ENCODE results near the gene TMEM217.
A peak's percentile ranks its signal among the peaks of the same experiment; 100 is the strongest.

TMEM217 gene

DNA sequence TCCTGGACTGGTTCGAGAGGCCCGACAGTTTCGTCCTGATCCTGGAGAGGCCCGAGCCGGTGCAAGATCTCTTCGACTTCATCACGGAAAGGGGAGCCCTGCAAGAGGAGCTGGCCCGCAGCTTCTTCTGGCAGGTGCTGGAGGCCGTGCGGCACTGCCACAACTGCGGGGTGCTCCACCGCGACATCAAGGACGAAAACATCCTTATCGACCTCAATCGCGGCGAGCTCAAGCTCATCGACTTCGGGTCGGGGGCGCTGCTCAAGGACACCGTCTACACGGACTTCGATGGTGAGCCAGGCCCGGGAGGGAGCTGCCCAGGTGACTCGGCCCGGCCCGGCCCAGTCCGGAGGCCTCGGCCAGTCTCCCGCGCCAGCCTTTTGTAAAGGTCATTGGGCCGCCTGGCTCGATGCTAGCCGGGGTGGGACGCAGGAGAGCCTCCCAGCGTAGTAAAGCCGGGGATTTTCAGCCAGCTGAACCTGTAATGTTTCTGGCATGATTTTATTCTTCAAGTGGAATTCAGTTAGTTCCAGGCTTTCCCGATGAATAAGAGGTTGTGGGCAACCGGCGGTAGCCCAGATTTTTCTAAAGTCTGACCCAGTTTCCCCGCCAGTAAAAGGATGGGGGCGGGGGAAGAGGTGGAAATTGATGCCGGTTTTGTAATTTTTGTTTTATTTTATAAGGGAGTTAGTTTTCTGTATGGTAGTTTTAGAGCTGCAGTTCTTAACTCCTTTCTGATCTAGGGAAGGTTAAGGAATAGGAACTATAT, 86.6 kb downstream of the TMEM217 start:
- peak overlapping the region; percentile 64 for H3K4me3 ChIP-seq (ENCODE audit: low read depth, low read length)
- TF ChIP-seq, protein P1, sequence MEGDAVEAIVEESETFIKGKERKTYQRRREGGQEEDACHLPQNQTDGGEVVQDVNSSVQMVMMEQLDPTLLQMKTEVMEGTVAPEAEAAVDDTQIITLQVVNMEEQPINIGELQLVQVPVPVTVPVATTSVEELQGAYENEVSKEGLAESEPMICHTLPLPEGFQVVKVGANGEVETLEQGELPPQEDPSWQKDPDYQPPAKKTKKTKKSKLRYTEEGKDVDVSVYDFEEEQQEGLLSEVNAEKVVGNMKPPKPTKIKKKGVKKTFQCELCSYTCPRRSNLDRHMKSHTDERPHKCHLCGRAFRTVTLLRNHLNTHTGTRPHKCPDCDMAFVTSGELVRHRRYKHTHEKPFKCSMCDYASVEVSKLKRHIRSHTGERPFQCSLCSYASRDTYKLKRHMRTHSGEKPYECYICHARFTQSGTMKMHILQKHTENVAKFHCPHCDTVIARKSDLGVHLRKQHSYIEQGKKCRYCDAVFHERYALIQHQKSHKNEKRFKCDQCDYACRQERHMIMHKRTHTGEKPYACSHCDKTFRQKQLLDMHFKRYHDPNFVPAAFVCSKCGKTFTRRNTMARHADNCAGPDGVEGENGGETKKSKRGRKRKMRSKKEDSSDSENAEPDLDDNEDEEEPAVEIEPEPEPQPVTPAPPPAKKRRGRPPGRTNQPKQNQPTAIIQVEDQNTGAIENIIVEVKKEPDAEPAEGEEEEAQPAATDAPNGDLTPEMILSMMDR (IDR thresholded peaks at IDR 0.05; ENCODE audit: low read depth, low read length): no peak
- in situ Hi-C loops (cut with HindIII; ENCODE audit: low sequenced_read_pairs): no loop called here
- DNase-seq (ENCODE audit: low read depth, low spot score): peak; percentile 71

DNA sequence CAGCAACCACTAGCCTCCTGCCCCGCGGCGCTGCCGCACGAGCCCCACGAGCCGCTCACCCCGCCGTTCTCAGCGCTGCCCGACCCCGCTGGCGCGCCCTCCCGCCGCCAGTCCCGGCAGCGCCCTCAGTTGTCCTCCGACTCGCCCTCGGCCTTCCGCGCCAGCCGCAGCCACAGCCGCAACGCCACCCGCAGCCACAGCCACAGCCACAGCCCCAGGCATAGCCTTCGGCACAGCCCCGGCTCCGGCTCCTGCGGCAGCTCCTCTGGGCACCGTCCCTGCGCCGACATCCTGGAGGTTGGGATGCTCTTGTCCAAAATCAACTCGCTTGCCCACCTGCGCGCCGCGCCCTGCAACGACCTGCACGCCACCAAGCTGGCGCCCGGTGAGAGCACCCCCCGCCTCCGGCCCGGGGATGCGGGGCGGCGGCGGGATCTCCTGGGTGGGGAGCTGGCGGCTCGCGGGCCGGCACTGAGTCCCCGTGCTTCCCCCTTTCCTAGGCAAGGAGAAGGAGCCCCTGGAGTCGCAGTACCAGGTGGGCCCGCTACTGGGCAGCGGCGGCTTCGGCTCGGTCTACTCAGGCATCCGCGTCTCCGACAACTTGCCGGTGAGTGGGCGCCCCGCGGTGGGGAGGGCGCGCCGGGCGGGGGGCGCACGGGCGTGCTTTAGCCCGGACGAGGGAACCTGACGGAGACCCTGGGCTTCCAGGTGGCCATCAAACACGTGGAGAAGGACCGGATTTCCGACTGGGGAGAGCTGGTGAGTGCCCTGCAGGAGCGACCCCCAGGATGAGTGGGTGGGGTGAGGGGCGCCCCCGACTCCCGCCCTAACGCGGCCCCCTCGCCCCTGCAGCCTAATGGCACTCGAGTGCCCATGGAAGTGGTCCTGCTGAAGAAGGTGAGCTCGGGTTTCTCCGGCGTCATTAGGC, 87.4 kb downstream of the TMEM217 start:
- peak overlapping the region; percentile 64 for H3K4me3 ChIP-seq (ENCODE audit: low read depth, low read length)
- in situ Hi-C loops (cut with HindIII; ENCODE audit: low sequenced_read_pairs): no loop called here
- TF ChIP-seq, protein P1 (IDR thresholded peaks at IDR 0.05; ENCODE audit: low read depth, low read length): peak; percentile 28
- DNase-seq (ENCODE audit: low read depth, low spot score): no peak

DNA sequence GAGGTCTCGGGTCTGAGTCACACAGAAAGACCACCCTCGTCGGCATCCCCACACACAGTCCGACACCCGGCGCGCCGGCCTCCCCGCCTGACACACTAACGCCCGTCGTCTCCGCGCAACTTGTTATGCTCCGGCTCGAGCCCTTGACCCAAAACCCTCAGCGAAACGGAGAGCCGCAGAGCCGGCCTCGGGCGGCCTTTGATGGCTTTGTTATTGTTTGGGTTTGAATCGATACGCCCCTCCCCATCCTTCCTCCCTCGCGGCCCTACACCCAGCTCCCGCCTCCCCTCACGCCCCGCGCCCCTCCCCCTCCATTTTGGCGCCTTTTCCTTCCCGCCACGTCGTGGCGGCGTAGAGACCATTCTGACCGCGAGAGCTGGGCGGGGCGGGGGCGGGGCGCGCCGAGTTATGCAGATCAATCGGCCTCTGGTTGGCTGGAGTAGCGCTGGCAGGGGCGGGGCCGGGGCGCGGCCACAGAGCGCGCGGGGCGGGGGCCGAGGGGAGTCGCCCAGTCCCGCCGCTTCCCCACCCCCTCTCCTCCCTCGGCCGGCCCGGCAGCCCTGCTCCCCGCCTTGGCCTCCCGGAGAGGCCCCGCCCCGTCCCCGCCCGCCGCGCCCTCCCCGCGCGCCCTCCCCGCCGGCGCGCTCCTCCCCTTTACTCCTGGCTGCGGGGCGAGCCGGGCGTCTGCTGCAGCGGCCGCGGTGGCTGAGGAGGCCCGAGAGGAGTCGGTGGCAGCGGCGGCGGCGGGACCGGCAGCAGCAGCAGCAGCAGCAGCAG, 88.3 kb downstream of the TMEM217 start, which contains the start of gene PIM1:
TSS of gene PIM1 (plus strand) at position 657 of the 777 bp plus-strand sequence. CDS start 424 bp downstream, outside the sequence.
- peak; percentile 99 for DNase-seq (ENCODE audit: low read depth, low spot score)
- in situ Hi-C loops (cut with HindIII; ENCODE audit: low sequenced_read_pairs): no loop called here
- TF ChIP-seq, protein P1 (IDR thresholded peaks at IDR 0.05; ENCODE audit: low read depth, low read length): no peak

DNA sequence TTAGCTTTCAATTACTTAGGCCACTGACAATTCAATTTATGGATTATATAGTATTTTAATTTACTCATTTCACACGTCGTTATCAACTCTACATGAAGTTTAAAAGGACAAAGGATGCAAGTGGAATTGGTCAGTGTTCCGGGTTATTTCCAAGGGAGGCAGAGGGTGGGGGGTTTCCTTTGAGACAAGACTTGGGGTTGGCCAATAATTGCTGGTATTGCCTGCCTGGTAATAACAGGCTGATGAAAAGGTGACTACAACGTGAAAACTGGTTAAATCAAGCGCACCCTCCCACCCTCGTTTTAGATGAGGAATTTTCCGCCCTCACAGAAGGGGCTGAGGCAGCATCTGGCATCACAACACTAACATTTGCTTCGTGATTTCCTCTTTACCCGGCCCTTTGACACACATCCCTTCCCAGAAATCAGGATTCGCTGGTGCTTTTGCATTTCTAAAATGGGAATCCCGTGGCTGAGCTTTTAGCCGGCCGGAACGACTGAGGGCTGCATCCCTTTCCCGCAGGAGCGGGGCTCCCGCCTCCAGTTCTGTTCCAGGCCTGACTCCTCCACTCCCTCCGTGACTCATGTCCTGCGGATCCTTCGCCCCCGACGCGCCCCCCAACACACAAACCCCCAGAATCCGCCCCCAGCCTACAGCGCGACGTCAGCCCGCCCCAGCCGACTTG, 89.0 kb downstream of the TMEM217 start:
- no peak for DNase-seq (ENCODE audit: low read depth, low spot score)
- in situ Hi-C loops (cut with HindIII; ENCODE audit: low sequenced_read_pairs): no loop called here
- TF ChIP-seq, protein P1 (IDR thresholded peaks at IDR 0.05; ENCODE audit: low read depth, low read length): no peak

More for the DNA sequence above, 88.3 kb downstream of the TMEM217 start, which contains the start of gene PIM1:
- peak within 1 kb of the TSS; percentile 64 for H3K4me3 ChIP-seq (ENCODE audit: low read depth, low read length)

DNA sequence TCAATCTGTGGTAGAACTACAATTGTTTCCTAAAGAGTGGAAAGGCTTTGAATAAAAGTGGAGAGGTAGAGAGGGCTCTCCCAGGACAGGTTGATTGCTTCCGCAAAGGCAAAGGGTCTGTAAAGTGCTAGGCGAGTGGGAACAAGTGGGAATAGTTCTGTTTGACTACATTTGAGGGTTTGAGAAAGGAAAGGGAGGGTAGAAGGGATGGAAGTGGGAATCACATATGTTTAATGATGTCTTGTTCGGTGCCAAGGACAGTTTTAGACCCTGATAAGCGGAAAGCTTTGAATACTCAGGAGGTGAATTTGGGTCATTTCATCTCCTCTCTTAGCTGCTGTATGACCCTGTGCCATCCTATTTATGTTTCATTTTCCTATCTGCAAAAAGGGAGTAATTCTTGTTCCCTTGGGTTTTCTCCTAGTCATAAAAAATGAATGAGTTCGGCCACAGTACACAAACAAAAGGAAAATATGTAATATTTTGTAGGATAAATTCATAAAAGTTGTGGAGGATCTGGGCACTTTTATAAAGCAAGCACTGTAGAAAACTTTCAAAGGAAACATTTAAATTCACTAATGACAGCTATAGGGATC, 89.7 kb downstream of the TMEM217 start:
- H3K4me3 ChIP-seq (ENCODE audit: low read depth, low read length): no peak overlapping the region
- DNase-seq (ENCODE audit: low read depth, low spot score): no peak
- TF ChIP-seq, protein P1 (IDR thresholded peaks at IDR 0.05; ENCODE audit: low read depth, low read length): no peak
- in situ Hi-C loops (cut with HindIII; ENCODE audit: low sequenced_read_pairs): no loop called here

More for the DNA sequence above, 89.0 kb downstream of the TMEM217 start:
- H3K4me3 ChIP-seq (ENCODE audit: low read depth, low read length): peak overlapping the region; percentile 53
